GM13976 (cell line): ENCODE data around the gene LRRC4B.
"Not testable (repeated sequence)": the region's sequence is repeated elsewhere in the genome, so short reads cannot be mapped to it uniquely, and the experiment has no call there.

Source experiments
- DNase-seq: peaks from one replicate; pipeline ENCODE4 v3.0.0; 2012; ENCODE audit warnings: low spot score
- in situ Hi-C: fragments of 300-500 bp; cut with MboI; formaldehyde crosslinking; loops from one replicate; pipeline ENCODE4 v1.12.0; 2022; ENCODE audit warnings: low sequenced_read_pairs, mixed read lengths, inconsistent platforms; ENCODE audit not compliant: unreplicated experiment
- TF ChIP-seq, protein P1 (sequence below): IDR thresholded peaks from 2 replicates; pipeline ENCODE4 v1.5.1; 2012; ENCODE audit warnings: borderline replicate concordance, mild to moderate bottlenecking; ENCODE audit not compliant: insufficient read depth; ENCODE audit errors: extremely low read depth, missing control alignments, control extremely low read depth

LRRC4B gene

DNA sequence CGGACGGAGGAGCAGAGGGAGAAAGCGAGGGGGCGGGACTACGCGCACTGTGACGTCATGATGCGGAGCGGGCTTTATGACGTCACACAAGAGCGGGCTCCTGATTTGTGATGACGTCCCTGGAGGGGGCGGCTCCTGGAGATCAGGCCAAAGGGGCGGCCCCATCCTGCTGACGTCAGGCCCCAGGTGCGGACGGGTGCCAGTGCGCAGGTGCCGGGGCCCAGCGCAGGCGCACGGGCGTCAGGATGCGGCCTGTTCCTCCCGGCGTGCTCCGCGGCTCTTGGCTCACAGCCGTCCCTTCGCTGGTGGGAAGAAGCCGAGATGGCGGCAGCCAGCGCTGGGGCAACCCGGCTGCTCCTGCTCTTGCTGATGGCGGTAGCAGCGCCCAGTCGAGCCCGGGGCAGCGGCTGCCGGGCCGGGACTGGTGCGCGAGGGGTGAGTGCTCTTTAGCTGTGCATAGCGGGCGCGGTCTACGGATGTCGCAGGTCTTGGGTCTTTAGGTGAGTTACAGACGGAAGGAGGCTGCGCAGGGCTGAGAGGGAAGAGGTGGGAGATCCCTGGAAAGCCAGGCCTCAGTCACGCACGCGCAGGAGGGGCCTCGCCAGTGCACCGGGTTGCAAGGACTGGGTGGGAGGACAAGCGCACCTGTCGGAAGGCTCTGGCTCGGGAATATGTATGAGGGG is 91.9 kb downstream of the LRRC4B start, which contains the start of the genes EMC10 and GARIN5A:
Gene EMC10, plus strand, starts transcription at position 284 of the 683 bp plus-strand sequence. Its CDS starts 38 bp downstream, at position 322.
Gene GARIN5A, minus strand, starts transcription at position 625 of the 683 bp plus-strand sequence. Its CDS starts 460 bp downstream, at position 165.
- DNase-seq = peak; percentile 100
- in situ Hi-C loops = no loop called here
- TF ChIP-seq, protein P1, sequence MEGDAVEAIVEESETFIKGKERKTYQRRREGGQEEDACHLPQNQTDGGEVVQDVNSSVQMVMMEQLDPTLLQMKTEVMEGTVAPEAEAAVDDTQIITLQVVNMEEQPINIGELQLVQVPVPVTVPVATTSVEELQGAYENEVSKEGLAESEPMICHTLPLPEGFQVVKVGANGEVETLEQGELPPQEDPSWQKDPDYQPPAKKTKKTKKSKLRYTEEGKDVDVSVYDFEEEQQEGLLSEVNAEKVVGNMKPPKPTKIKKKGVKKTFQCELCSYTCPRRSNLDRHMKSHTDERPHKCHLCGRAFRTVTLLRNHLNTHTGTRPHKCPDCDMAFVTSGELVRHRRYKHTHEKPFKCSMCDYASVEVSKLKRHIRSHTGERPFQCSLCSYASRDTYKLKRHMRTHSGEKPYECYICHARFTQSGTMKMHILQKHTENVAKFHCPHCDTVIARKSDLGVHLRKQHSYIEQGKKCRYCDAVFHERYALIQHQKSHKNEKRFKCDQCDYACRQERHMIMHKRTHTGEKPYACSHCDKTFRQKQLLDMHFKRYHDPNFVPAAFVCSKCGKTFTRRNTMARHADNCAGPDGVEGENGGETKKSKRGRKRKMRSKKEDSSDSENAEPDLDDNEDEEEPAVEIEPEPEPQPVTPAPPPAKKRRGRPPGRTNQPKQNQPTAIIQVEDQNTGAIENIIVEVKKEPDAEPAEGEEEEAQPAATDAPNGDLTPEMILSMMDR = no peak

DNA sequence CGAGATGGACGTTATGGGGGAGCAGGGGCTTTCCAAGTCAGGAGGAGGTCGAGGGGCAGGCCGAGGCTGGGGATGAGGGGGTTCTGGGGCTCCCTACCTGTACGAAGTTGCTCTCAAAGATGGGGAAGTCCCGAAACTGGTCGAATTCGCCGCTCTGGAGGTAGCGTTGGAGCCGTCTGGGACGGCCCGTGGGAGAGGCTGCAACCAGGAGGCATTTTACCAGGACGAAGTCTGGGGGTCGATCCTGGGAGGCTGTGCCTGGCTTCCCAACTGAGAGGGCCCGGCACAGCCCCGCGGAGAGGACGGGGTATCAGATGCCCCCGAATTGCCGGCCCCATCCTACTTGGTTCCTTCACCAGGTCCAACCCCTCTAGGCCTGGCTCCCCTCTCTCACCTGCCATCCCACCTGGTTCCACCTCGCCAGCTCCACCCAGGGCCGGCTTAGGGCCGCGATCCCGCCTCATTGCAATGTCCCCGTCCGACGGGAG is 92.5 kb downstream of the LRRC4B start:
- TF ChIP-seq, protein P1 = no peak
- DNase-seq = no peak
- in situ Hi-C loops = no loop called here

DNA sequence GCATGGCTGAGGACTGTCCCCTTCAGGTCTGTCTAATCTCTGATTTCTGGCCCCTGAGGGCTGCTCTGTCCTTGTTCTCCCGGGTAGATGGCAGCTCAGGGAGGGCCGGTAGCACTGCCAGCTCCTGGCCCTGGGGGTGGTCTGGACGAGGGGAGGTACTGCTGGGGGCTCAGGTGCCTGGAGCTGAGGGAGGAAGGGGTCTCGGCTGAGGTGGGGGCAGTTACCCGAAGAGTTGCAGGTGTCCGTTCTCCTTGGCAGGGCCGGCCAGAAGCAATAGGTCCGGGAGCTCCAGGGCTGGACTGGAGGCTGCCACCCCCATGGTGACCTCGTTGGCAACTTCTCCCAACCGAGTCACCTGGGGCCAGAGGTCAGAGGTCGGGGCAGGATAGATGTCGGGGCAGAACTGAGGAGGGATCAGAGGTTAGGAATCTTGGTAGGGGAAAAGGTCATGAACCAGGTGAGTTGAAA is 93.1 kb downstream of the LRRC4B start:
- TF ChIP-seq, protein P1 = no peak
- in situ Hi-C loops = no loop called here
- DNase-seq = no peak

DNA sequence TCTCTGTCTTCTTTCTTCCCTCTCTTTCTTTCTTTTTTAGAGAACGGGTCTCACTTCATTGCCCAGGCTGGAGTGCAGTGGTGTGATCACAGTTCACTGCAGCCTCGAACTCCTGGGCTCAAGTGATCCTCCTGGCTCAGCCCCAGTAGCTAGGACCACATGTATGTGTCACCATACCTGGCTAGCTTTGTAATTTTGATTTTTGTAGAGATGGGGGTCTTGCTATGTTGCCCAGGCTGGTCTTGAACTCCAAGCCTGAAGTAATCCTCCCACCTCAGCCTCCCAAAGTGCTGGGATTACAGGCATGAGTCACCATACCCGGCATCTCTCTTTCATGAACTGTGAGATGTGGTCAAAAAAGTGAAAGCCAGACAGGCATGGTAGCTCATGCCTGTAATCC is 94.9 kb downstream of the LRRC4B start:
- in situ Hi-C loops, DNase-seq: not testable (repeated sequence)

DNA sequence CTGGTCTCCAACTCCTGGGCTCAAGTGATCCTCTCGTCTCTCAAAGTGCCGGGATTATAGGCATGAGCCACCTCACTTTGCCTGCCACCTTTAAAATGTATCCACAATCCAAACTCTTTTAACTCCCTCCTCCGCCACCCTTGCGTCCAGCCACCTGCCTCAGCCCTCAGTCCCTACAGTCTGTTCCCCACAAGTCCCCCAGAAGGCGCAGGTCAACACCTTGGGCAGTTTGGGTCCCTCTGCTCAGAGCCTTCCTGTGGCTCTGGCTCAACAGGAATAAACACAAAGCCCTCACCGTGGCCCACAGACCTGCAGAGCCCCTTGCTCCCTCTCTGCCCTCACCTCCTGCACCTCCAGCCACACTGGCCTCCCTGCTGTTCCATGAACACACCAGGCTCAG is 99.4 kb downstream of the LRRC4B start:
- in situ Hi-C loops = no loop called here
- no peak for DNase-seq
- TF ChIP-seq, protein P1 = no peak

DNA sequence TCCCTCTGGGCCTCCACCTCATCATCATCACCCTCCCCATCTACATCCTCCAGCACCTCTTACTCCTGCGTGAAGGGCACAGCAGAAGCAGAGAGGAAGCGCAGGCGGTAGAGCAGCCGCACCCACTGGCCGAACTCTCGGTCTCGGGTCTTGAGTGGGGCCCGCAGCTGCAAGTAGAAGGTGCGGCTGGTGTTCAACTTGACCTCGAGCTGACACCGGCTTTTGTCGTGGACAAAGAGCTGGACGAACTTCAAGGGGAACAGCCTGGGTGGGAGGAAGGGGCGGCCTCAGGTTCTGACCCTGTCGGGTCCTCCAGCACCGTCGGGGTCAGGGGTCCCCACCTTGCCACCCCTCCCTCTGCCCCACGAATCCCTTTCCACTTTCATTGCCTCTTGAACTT is 100.7 kb downstream of the LRRC4B start:
- DNase-seq = no peak
- TF ChIP-seq, protein P1 = no peak
- in situ Hi-C loops = no loop called here
